NCI-H748 (cell line): ENCODE data around the gene RSRC2.
"Not testable (repeated sequence)": the region's sequence is repeated elsewhere in the genome, so short reads cannot be mapped to it uniquely, and the experiment has no call there.

ENCODE experiments used
- DNase-seq: peaks from one replicate; lab custom pipeline; 2025; ENCODE audit not compliant: unreplicated experiment; lab: John Stamatoyannopoulos, UW

Gene RSRC2, protein sequence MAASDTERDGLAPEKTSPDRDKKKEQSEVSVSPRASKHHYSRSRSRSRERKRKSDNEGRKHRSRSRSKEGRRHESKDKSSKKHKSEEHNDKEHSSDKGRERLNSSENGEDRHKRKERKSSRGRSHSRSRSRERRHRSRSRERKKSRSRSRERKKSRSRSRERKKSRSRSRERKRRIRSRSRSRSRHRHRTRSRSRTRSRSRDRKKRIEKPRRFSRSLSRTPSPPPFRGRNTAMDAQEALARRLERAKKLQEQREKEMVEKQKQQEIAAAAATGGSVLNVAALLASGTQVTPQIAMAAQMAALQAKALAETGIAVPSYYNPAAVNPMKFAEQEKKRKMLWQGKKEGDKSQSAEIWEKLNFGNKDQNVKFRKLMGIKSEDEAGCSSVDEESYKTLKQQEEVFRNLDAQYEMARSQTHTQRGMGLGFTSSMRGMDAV

GRCh38 chr12:122526683-122527477, at the start of gene RSRC2, which contains the start of gene KNTC1:
TSS of gene RSRC2 (minus strand) at chr12:122526936. CDS start at chr12:122526853, 83 bp downstream.
TSS of gene KNTC1 (plus strand) at chr12:122527249. CDS start at chr12:122530064, 2,815 bp downstream.
- DNase-seq: peak; percentile 100

DNA sequence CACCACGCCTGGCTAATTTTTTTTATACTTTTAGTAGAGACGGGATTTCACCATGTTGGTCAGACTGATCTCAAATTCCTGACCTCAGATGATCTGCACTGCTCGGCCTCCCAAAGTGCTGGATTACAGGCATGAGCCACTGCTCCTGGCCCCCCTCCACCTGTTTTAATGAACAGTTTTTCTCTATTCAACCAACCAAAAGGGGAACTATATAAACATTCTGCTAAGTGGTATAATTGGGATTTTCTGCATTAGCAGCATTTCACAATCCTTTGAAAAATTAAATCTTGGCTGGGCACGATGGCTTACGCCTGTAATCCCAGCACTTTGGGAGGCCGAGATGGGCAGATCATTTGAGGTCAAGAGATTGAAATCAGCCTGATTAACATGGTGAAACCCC, 45.1 kb upstream of the RSRC2 start:
- DNase-seq: no peak

DNA sequence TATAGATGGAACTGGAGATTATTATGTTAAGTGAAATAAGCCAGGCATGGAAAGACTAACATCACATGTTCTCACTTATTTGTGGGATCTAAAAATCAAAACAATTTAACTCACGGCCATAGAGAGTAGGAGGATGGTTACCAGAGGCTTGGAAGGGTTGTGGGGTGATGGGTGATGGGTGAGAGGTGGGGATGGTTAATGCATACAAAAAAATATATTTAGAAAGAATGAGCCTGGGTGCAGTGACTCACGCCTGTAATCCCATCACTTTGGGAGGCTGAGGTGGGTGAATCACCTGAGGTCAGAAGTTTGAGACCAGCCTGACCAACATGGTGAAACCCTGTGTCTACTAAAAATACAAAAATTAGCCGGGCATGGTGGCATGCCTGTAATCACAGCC, 43.3 kb upstream of the RSRC2 start:
- DNase-seq: not testable (repeated sequence)

- no peak for DNase-seq
Observed at GRCh38 chr12:122569288-122569687, 42.6 kb upstream of the RSRC2 start.

DNA sequence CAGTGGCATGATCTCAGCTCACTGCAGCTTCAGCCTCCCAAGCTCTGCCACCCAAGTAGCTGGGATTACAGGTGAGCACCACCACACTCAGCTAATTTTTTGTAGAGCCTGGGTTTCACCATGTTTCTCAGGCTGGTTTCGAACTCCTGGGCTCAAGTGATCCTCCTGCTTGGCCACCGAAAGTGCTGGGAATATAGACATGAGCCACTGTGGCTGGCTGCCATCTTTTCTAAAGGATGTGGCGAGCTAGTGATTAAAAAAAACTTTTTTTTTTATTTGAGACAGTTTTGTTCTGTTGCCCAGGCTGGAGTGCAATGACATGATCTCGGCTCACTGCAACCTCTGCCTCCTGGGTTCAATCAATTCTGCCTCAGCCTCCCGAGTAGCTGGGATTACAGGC, 40.1 kb upstream of the RSRC2 start:
- not testable (repeated sequence) for DNase-seq

DNA sequence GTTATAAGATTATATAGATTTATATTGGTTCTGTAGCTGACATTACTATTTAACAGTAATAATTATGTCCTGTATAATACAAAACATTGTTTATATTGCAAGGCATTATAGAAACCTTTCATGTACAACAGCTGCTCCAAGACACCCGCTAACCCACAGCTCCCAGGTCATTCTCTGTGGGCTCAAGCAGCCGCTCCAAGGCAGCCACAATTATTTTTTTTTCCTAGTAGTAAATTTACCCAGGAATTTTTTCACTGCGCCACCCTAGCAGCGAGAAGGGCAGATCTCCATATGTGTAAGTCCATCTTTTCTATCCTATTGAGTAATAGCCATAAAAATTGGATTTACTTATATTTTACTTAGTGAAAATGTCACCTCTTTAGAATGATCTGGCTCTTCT, 36.6 kb upstream of the RSRC2 start:
- DNase-seq: no peak

- DNase-seq: no peak
Observed at GRCh38 chr12:122560138-122560537, 33.4 kb upstream of the RSRC2 start.

- DNase-seq: no peak
Observed at GRCh38 chr12:122558745-122559641, 32.3 kb upstream of the RSRC2 start.

- no peak for DNase-seq
Observed at GRCh38 chr12:122547330-122547729, 20.6 kb upstream of the RSRC2 start.

- DNase-seq: no peak
Observed at GRCh38 chr12:122545855-122546254, 19.1 kb upstream of the RSRC2 start.

- DNase-seq: no peak
Observed at GRCh38 chr12:122544537-122544936, 17.8 kb upstream of the RSRC2 start.

GRCh38 chr12:122538496-122538895, 11.8 kb upstream of the RSRC2 start:
- DNase-seq: no peak

- DNase-seq: no peak
Observed at GRCh38 chr12:122537021-122537420, 10.3 kb upstream of the RSRC2 start.

DNA sequence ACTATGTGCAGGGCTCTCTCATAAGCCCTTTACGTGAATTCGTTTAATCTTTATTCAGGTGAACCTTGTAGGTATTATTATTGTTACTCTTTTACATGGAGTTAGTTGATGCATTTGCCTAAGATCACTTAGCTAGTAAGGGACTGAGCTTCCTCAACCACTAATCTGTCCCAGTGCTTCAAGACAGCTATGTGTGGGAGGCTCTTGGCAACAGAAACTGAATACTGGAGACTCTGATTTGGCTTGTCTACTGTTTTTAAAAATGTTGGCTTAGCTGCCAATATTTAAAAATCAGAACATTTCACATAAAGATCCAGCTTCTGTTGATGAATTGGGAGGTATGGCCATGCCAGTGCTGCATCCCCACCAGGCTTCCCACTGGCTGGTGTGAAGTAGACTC, 7.1 kb upstream of the RSRC2 start:
- no peak for DNase-seq

- DNase-seq: no peak
Observed at GRCh38 chr12:122528992-122529391, 2.3 kb upstream of the RSRC2 start.

GRCh38 chr12:122528582-122528981, 1.8 kb upstream of the RSRC2 start:
- DNase-seq: no peak

- peak; percentile 55 for DNase-seq
Observed at GRCh38 chr12:122527478-122527944, 775 bp upstream of the RSRC2 start.

GRCh38 chr12:122523846-122524718, 2.7 kb downstream of the RSRC2 start:
- no peak for DNase-seq

GRCh38 chr12:122523280-122523679, 3.5 kb downstream of the RSRC2 start:
- no peak for DNase-seq

GRCh38 chr12:122520676-122521075, 6.1 kb downstream of the RSRC2 start:
- DNase-seq: no peak
